Adrenal gland (tissue), 5 donors: ENCODE data around the gene ETF1.

ENCODE experiments used
- POLR2A ChIP-seq, 2 donors: fragments of 450-650 bp; IDR thresholded peaks; one replicate each; pipeline ENCODE4 v1.6.1; 2017; ENCODE audit warnings: antibody characterized with exemption in 2 of 2, mild to moderate bottlenecking in 2 of 2, moderate library complexity in 1 of 2
- TF ChIP-seq, protein P1 (sequence below), 6 experiments: fragments of 450-650 bp in 4 of 6; fragments of 200-600 bp in 2 of 6; sonication (generic) in 1 of 6; IDR thresholded peaks; 1 replicate in 5 of 6; 2 replicates in 1 of 6; pipeline versions ENCODE4 v1.5.1 to v1.8.0; 2016 to 2021; ENCODE audit warnings: antibody characterized with exemption in 6 of 6, mild to moderate bottlenecking in 2 of 6, moderate library complexity in 1 of 6
- donor health status: DM: no; HTN: no; CAD: no.

DNA sequence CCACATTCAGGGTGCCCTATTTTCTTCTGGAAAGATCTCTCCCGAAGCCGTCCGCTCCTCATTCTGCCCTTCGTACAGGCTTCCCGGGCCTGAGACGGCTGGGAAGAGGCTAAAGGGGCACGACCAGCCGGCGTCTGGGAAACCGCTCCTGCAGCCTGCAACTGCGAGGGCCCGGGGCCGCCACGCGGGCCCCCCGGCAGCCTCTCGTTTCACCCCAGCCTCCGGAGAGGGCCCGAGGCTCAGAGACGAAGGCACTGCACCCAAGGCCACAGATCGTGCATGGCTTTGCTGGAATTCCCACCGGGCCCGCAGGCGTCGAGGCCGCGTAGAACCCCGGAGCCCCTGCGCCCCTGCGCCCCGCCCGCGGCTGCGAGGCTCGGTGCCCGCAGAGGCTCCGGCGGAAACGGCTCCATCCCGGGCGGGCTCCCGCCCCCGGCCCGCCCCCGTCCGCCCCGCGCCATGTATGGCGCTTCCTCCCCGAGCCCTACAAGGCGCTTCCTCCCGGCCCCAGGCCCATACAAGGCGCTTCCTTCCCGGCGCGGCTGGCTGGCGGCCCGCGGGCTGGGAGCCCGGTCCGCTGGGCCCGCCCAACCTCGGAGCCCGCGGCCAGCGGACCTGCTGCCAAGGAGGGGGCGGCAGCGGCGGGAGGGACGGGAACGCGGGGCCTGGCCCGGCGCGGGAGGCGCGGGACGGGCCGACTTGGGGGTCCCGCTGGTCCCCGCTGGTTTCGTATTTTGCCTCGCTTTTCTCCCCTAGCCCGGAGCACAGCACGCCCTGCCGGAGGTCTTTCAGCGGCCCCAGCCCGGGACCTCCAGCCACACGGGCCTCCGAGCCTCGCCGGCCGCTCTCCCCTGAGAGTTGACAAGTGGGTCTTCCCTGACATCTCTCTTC lies 51.1 kb downstream of the ETF1 start:
- peak; percentile 53 to 61 for TF ChIP-seq POLR2A (IDR thresholded peaks at IDR 0.05)
- TF ChIP-seq, protein P1, sequence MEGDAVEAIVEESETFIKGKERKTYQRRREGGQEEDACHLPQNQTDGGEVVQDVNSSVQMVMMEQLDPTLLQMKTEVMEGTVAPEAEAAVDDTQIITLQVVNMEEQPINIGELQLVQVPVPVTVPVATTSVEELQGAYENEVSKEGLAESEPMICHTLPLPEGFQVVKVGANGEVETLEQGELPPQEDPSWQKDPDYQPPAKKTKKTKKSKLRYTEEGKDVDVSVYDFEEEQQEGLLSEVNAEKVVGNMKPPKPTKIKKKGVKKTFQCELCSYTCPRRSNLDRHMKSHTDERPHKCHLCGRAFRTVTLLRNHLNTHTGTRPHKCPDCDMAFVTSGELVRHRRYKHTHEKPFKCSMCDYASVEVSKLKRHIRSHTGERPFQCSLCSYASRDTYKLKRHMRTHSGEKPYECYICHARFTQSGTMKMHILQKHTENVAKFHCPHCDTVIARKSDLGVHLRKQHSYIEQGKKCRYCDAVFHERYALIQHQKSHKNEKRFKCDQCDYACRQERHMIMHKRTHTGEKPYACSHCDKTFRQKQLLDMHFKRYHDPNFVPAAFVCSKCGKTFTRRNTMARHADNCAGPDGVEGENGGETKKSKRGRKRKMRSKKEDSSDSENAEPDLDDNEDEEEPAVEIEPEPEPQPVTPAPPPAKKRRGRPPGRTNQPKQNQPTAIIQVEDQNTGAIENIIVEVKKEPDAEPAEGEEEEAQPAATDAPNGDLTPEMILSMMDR (IDR thresholded peaks at IDR 0.05), result no peak
